Neural crest cell (in vitro differentiated cells): ENCODE results near the gene CRACDL. TPM values are rescaled to one million over a fixed set of nuclear protein-coding genes. Genes with fewer than 3 reads are reported as not detected.

ENCODE experiments used
- DNase-seq: peaks from one replicate; pipeline ENCODE4 v3.0.0; 2021; ENCODE audit warnings: low read depth, mixed read lengths, low spot score
- H3K27ac Mint-ChIP-seq: one replicate; pipeline ENCODE4 v1.8.0; 2021; ENCODE audit warnings: mild to moderate bottlenecking, mixed read lengths; ENCODE audit not compliant: unreplicated experiment
- H3K27me3 Mint-ChIP-seq: 2 replicates; pipeline ENCODE4 v1.8.0; 2021; ENCODE audit warnings: low read depth, mild to moderate bottlenecking, mixed read lengths
- H3K36me3 Mint-ChIP-seq: 2 replicates; pipeline ENCODE4 v1.8.0; 2021; ENCODE audit warnings: low read depth, mild to moderate bottlenecking, mixed read lengths
- H3K4me1 Mint-ChIP-seq: 2 replicates; pipeline ENCODE4 v1.8.0; 2021; ENCODE audit warnings: mixed read lengths
- H3K4me3 Mint-ChIP-seq: one replicate; pipeline ENCODE4 v1.8.0; 2021; ENCODE audit warnings: mild to moderate bottlenecking, mixed read lengths
- H3K9me3 Mint-ChIP-seq: 2 replicates; pipeline ENCODE4 v1.8.0; 2021; ENCODE audit warnings: mixed read lengths
- total RNA-seq: library from RNA; stranded (reverse); gene quantifications from 2 replicates; pipeline ENCODE4 v1.2.1, GENCODE V29; 2021
- TF ChIP-seq, protein P1 (sequence below): fragments of 200-600 bp; sonication (generic); conservative IDR thresholded peaks from 2 replicates; pipeline ENCODE4 v1.5.0; 2021; ENCODE audit warnings: antibody characterized with exemption, mild to moderate bottlenecking

CRACDL gene
- total RNA-seq, 1 donor from 2014 or later = 0.37 TPM

DNA sequence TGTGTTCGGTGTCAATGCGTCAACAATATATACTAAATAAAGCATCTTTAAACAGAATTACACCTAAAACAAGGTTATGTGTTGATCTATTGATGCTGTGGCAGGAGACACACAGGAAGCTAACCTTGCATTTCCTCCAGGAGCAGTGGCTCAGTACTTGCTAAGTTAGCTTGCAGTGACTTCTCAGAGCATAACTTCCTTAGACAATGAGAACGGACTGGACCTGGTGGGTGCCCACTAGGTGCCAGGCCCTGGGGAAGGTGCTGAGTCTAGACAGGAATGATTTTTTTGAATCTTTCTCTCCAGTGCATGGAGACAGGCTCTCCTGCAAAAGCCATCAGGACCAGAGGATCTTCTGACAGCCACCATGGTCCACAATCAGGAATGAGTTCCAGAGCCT lies 131.3 kb downstream of the CRACDL start:
- H3K27me3 Mint-ChIP-seq = peaks cover 7% of the 10 kb centered on the region
- no peaks in the 10 kb centered on the region for H3K9me3 Mint-ChIP-seq
- TF ChIP-seq, protein P1, sequence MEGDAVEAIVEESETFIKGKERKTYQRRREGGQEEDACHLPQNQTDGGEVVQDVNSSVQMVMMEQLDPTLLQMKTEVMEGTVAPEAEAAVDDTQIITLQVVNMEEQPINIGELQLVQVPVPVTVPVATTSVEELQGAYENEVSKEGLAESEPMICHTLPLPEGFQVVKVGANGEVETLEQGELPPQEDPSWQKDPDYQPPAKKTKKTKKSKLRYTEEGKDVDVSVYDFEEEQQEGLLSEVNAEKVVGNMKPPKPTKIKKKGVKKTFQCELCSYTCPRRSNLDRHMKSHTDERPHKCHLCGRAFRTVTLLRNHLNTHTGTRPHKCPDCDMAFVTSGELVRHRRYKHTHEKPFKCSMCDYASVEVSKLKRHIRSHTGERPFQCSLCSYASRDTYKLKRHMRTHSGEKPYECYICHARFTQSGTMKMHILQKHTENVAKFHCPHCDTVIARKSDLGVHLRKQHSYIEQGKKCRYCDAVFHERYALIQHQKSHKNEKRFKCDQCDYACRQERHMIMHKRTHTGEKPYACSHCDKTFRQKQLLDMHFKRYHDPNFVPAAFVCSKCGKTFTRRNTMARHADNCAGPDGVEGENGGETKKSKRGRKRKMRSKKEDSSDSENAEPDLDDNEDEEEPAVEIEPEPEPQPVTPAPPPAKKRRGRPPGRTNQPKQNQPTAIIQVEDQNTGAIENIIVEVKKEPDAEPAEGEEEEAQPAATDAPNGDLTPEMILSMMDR = no peak
- H3K4me1 Mint-ChIP-seq = peaks cover 13% of the 10 kb centered on the region
- H3K36me3 Mint-ChIP-seq = no peaks in the 10 kb centered on the region
- no peak for DNase-seq
- no peak overlapping the region for H3K27ac Mint-ChIP-seq
- no peak overlapping the region for H3K4me3 Mint-ChIP-seq

DNA sequence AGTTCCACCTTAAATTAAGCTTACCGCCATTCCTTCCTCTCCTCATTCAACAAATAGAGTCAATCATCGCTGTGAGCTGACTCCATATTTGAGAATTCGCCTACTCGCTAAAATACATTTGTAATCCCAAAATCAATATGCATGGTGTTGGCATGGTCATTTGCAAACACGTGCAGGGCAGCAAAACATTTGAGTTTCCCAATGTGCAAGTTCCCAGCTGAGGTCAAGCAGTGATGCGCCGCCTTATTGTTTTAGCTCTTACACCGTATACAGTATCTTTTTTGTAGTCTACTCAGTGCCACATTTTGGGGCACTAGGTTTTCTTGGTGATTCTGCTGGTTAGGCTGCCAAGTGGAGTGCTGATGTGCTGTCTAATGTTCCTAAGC lies 131.8 kb downstream of the CRACDL start:
- no peaks in the 10 kb centered on the region for H3K9me3 Mint-ChIP-seq
- DNase-seq = no peak
- no peak overlapping the region for H3K4me3 Mint-ChIP-seq
- TF ChIP-seq, protein P1 = no peak
- peaks cover 3% of the 10 kb centered on the region for H3K27me3 Mint-ChIP-seq
- H3K36me3 Mint-ChIP-seq = no peaks in the 10 kb centered on the region
- no peak overlapping the region for H3K27ac Mint-ChIP-seq
- H3K4me1 Mint-ChIP-seq = peaks cover 18% of the 10 kb centered on the region

DNA sequence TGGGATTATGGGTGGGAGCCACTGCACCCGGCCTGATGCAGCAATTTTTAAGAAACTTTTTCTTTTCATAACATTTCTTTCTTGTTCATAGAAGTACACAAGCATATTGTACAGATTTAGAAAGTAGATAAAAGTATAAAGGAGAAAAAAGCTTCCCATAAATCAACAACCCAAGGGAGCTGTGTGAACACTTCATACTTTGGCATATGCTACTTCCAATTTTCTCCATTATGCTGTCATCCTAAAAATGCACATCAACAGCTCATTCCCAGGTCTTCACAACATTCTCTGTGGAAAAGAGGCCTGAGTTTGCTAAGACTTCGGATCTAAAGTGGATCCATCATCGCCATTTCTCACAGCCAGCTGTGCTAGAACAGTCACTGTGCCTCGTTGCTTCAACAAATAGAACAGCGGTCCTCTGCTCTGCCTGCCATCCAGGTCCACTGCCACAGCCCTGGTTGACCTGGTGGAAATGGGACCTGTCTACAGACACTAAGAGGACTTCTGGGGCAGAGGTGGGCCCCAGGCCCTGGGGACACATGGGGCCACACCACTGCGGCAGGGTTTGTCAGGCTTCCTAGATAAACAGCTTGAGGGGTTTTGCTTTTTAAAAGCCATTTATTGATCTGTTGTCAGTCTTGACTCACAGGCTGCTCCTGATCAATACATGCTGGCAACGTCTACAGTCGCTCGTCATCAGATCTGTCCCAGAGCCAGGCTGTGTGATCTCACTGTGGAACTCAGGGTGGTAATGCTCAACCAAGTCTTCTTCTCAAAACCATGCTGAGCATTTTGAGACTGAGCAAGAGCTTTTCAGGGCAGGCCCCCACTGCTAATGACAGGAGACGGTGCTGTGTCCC lies 132.4 kb downstream of the CRACDL start:
- TF ChIP-seq, protein P1 = no peak
- H3K27me3 Mint-ChIP-seq = peaks cover 3% of the 10 kb centered on the region
- no peak for DNase-seq
- H3K9me3 Mint-ChIP-seq = no peaks in the 10 kb centered on the region
- no peak overlapping the region for H3K27ac Mint-ChIP-seq
- peaks cover 22% of the 10 kb centered on the region for H3K4me1 Mint-ChIP-seq
- no peaks in the 10 kb centered on the region for H3K36me3 Mint-ChIP-seq
- no peak overlapping the region for H3K4me3 Mint-ChIP-seq

DNA sequence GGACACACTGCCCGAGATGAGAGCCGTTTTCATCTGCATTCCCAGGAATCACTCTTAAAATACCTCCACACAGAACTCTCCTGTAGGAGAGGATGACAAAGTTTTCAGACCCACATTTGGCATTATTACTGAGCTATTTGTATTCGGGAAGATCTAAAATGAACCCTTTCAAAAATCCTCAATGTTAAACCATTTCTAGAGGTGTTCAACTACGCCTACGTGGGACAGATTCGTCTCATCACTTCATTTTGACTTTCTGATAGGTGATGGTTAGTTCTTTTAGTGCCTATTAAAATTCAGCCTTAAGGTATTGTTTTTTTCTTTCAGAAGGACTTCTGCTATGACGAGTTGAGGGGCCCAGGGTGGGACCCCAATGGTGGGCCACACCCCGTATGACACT lies 133.7 kb downstream of the CRACDL start:
- no peak overlapping the region for H3K27ac Mint-ChIP-seq
- no peak for DNase-seq
- no peaks in the 10 kb centered on the region for H3K9me3 Mint-ChIP-seq
- H3K4me1 Mint-ChIP-seq = peaks cover 22% of the 10 kb centered on the region
- TF ChIP-seq, protein P1 = no peak
- H3K36me3 Mint-ChIP-seq = no peaks in the 10 kb centered on the region
- peaks cover 3% of the 10 kb centered on the region for H3K27me3 Mint-ChIP-seq
- H3K4me3 Mint-ChIP-seq = no peak overlapping the region

DNA sequence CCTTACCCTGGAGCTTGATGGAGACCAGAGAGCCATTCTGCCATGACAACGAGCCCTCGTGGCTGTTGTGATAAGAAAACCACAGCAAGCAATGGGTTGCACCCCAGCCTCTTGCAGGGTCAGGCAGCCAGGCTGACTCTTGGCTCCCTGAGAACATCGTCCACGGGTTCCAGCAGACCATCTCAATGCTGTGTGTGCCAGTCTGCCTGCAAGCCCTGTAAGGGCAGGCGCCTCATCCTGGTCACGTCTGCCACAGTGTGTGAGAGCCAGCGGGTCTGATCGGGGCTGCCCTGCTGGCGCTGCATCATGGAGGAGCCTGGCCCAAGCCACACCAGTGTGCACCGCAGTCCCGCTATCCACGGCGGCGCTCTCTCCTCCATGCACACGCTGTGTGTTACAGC lies 134.1 kb downstream of the CRACDL start:
- no peaks in the 10 kb centered on the region for H3K9me3 Mint-ChIP-seq
- H3K4me3 Mint-ChIP-seq = no peak overlapping the region
- H3K27me3 Mint-ChIP-seq = peaks cover 3% of the 10 kb centered on the region
- H3K36me3 Mint-ChIP-seq = no peaks in the 10 kb centered on the region
- no peak overlapping the region for H3K27ac Mint-ChIP-seq
- H3K4me1 Mint-ChIP-seq = peaks cover 22% of the 10 kb centered on the region
- TF ChIP-seq, protein P1 = no peak
- no peak for DNase-seq
